Upper lobe of left lung (tissue), 6 donors: ENCODE data around the gene SFRP2. TPM values are rescaled to one million over a fixed set of nuclear protein-coding genes. Genes with fewer than 3 reads are reported as not detected.

ENCODE experiments used
- ATAC-seq, 2 donors: fragments of 200-7000 bp; cut with Tn5 transposase; one replicate each; pipeline ENCODE4 v1.9.1; 2022; ENCODE audit warnings: mild to moderate bottlenecking in 2 of 2, moderate library complexity in 2 of 2; ENCODE audit not compliant: low FRiP score in 2 of 2
- DNase-seq, 2 donors: peaks; one replicate each; pipeline ENCODE4 v3.0.0-alpha.2; 2019 to 2020
- H3K27ac ChIP-seq, 4 donors: fragments of 200-600 bp; sonication (generic); one replicate each; pipeline ENCODE4 v1.5.1; 2016 to 2019
- H3K27me3 ChIP-seq, 4 donors: fragments of 200-600 bp; sonication (generic); one replicate each; pipeline ENCODE4 v1.5.1; 2017 to 2019
- H3K36me3 ChIP-seq, 4 donors: fragments of 200-600 bp; sonication (generic); one replicate each; pipeline ENCODE4 v1.5.1; 2016 to 2019
- H3K4me1 ChIP-seq, 4 donors: fragments of 200-600 bp; sonication (generic); one replicate each; pipeline ENCODE4 v1.5.1; 2018 to 2019
- H3K4me3 ChIP-seq, 4 donors: fragments of 200-600 bp; sonication (generic); one replicate each; pipeline ENCODE4 v1.5.1; 2017 to 2019; ENCODE audit warnings: mild to moderate bottlenecking in 2 of 4, moderate library complexity in 1 of 4
- H3K9me3 ChIP-seq, 4 donors: fragments of 200-600 bp; sonication (generic); one replicate each; pipeline ENCODE4 v1.5.1; 2018 to 2019
- EP300 ChIP-seq, 4 donors: sonication (generic); formaldehyde crosslinking; IDR thresholded peaks; one replicate each; pipeline ENCODE4 v1.5.1; 2017; ENCODE audit warnings: antibody characterized with exemption in 4 of 4, control low read depth in 2 of 4
- POLR2A ChIP-seq, 4 donors: fragments of 450-650 bp; IDR thresholded peaks; one replicate each; pipeline ENCODE4 v1.5.1; 2016 to 2017; ENCODE audit warnings: antibody characterized with exemption in 4 of 4, mild to moderate bottlenecking in 2 of 4
- POLR2AphosphoS5 ChIP-seq, 2 donors: sonication (generic); formaldehyde crosslinking; IDR thresholded peaks; one replicate each; pipeline ENCODE4 v1.5.1; 2017; ENCODE audit warnings: antibody characterized with exemption in 2 of 2
- WGBS, 2 donors: methylation state at CpG; one replicate each; pipeline ENCODE4 v1.1.5; 2017 to 2018; 5-methylcytosine and 5-hydroxymethylcytosine counted together
- total RNA-seq, 6 donors: library from RNA; depleted of rRNA in 4 of 6; stranded (reverse); fragments of >200 nt in 4 of 6; gene quantifications; one replicate each; pipeline versions ENCODE4 v1.1.0 to v1.2.1, GENCODE V29; 2016 to 2021
- TF ChIP-seq, protein P1 (sequence below), 6 experiments: fragments of 450-650 bp in 4 of 6; fragments of 200-600 bp in 2 of 6; sonication (generic) in 2 of 6; IDR thresholded peaks; one replicate each; pipeline ENCODE4 v1.5.1; 2016 to 2019; ENCODE audit warnings: antibody characterized with exemption in 6 of 6
- donor health status: DM: no; HTN: no; CAD: no; lungs with moderate emphysema.
- donor health status: DM: no; HTN: yes; CAD: no; lungs with severe emphysema.

SFRP2 gene
- total RNA-seq, 6 donors from 2014 or later, result 0.98 to 45.2 (median 3.2) TPM; not detected in 1

DNA sequence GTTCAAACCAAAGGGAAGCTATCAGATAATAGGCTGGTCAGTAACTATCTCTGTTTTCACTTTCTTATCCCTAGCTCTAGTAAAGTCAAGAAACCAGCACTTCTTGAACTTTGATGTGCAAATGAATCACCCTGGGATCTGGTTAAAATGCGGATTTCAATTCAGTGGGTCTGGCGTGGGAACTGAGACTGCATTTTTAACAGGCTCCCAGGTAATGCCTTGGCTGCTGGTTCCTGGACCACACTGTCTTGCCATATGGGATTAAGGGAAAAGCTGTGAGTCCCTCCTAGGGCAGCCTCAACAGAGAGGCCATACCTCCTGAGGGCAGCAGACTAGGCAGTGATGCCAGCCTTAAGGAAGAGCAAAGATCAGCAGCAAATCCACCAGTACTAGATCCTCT lies 30.7 kb downstream of the SFRP2 start:
- DNase-seq (no peak), ATAC-seq (no peak)
- no peak overlapping the region for H3K27ac ChIP-seq
- peaks cover 0 to 17% (median 7%) of the 10 kb centered on the region in 4 donors for H3K27me3 ChIP-seq
- no peak overlapping the region for H3K4me3 ChIP-seq
- WGBS, 2 donors, result 85 to 92% methylated on average over 2 of the region's 2 CpGs
- TF ChIP-seq POLR2A (IDR thresholded peaks at IDR 0.05) (no peak), EP300 (IDR thresholded peaks at IDR 0.05) (no peak), POLR2AphosphoS5 (IDR thresholded peaks at IDR 0.05) (no peak)
- TF ChIP-seq, protein P1, sequence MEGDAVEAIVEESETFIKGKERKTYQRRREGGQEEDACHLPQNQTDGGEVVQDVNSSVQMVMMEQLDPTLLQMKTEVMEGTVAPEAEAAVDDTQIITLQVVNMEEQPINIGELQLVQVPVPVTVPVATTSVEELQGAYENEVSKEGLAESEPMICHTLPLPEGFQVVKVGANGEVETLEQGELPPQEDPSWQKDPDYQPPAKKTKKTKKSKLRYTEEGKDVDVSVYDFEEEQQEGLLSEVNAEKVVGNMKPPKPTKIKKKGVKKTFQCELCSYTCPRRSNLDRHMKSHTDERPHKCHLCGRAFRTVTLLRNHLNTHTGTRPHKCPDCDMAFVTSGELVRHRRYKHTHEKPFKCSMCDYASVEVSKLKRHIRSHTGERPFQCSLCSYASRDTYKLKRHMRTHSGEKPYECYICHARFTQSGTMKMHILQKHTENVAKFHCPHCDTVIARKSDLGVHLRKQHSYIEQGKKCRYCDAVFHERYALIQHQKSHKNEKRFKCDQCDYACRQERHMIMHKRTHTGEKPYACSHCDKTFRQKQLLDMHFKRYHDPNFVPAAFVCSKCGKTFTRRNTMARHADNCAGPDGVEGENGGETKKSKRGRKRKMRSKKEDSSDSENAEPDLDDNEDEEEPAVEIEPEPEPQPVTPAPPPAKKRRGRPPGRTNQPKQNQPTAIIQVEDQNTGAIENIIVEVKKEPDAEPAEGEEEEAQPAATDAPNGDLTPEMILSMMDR (IDR thresholded peaks at IDR 0.05), result no peak
- peaks cover 9 to 13% (median 10%) of the 10 kb centered on the region in 4 donors for H3K4me1 ChIP-seq
- H3K9me3 ChIP-seq, result no peaks in the 10 kb centered on the region
- H3K36me3 ChIP-seq, result no peaks in the 10 kb centered on the region

DNA sequence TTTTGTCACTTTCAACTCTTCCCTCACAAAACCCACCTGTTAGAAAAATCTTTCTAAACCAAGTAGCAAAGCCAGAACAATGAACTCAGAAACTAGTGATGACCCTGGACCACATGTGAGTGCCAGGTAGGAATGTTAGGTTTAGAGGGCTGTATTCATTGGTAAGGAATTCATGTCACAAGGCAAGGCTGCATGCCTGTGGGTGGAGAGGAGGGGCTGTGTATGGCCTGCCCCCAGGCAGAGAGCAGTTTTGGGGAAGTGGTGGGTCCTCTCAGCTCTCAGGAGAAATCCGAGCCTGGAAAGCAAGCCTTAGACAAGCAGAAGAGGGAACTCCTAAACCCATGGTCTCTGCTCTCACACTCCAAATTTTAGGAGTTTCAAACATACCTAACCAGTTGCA lies 31.5 kb downstream of the SFRP2 start:
- TF ChIP-seq POLR2A (IDR thresholded peaks at IDR 0.05) (no peak), POLR2AphosphoS5 (IDR thresholded peaks at IDR 0.05) (no peak), EP300 (IDR thresholded peaks at IDR 0.05) (no peak)
- TF ChIP-seq, protein P1 (IDR thresholded peaks at IDR 0.05), result no peak
- Histone ChIP-seq H3K27me3 (peaks cover 0 to 17% (median 7%) of the 10 kb centered on the region in 4 donors), H3K9me3 (no peaks in the 10 kb centered on the region), H3K36me3 (no peaks in the 10 kb centered on the region), H3K27ac (no peak overlapping the region), H3K4me3 (no peak overlapping the region), H3K4me1 (peaks cover 9 to 13% (median 10%) of the 10 kb centered on the region in 4 donors)
- ATAC-seq (peak in 1 of 2 donors; percentile 37), DNase-seq (no peak)
- WGBS, 2 donors, result 71% methylated on average over 1 of the region's 1 CpG; no CpG with 5 or more reads in 1 of the 2 donors

DNA sequence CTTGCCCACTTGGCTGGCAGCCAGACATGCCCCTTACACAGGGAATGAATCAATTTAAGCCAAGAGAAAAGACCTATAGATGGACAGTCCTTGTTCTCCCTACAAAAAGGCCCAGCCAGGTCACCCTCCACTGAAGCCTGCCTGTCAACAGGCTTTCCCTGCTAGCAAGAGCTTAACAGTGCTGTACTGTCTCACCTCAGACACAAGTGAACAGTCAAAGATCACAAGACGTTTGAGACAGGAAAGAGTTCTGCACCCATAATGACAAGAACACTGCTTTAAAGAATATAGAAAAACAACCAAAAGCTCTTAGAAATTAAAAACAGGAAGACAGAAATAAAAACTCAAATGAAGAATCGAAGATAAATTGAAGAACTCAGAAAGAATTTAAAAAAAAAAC lies 33.7 kb downstream of the SFRP2 start:
- DNase-seq (no peak), ATAC-seq (no peak)
- Histone ChIP-seq H3K9me3 (no peaks in the 10 kb centered on the region), H3K4me3 (no peak overlapping the region), H3K27me3 (peaks cover 0 to 14% (median 6%) of the 10 kb centered on the region in 4 donors), H3K36me3 (no peaks in the 10 kb centered on the region), H3K27ac (no peak overlapping the region), H3K4me1 (peaks cover 9 to 13% (median 10%) of the 10 kb centered on the region in 4 donors)
- 70 to 71% methylated on average over 2 of the region's 2 CpGs for WGBS, 2 donors
- TF ChIP-seq POLR2AphosphoS5 (IDR thresholded peaks at IDR 0.05), result no peak
- TF ChIP-seq, protein P1 (IDR thresholded peaks at IDR 0.05), result no peak
- no peak for TF ChIP-seq POLR2A (IDR thresholded peaks at IDR 0.05)
- TF ChIP-seq EP300 (IDR thresholded peaks at IDR 0.05), result no peak

DNA sequence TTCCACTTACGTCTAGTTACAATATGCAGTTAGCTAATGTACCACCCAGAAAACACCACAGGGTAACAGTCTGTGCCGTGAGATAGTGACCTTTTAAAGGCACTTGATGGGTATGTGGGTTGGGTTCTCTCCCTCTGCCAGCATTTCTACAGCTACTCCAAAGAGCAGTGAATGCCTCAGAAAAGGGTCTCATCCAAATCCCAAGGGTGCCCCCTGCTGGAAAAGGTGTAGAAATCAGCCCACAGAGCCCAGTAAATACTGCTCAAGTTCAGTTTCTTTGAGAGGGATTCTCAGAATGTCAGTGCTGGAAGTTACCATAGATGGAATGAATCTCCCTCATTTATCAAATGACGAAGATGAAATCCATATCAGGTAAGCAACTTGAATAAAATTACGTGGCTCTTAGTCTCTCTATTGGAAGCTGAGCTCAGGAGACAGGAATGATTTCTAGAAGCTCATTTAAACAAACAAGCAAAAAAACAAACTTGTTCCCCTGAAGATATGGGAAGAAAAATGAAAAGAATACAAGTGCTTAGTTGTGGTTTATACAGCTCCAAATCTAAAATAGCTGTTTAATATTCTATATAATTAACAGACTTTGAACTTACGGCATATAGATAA lies 38.6 kb downstream of the SFRP2 start:
- no peak overlapping the region for H3K4me3 ChIP-seq
- DNase-seq (peak in 1 of 2 donors; percentile 70), ATAC-seq (peak; percentile 81 to 88)

More for the DNA sequence above, 38.6 kb downstream of the SFRP2 start:
- Histone ChIP-seq H3K9me3 (no peaks in the 10 kb centered on the region), H3K27me3 (no peaks in the 10 kb centered on the region), H3K4me1 (peaks cover 0 to 6% (median 0%) of the 10 kb centered on the region in 4 donors), H3K36me3 (no peaks in the 10 kb centered on the region), H3K27ac (no peak overlapping the region)
- TF ChIP-seq, protein P1 (IDR thresholded peaks at IDR 0.05), result peak; percentile 42 to 81 (median 71)
- TF ChIP-seq POLR2AphosphoS5 (IDR thresholded peaks at IDR 0.05), result no peak
- WGBS, 2 donors, result 31 to 38% methylated on average over 5 of the region's 5 CpGs
